Neural progenitor cell (in vitro differentiated cells): ENCODE measurements around the gene ENTREP3. TPM values are rescaled to one million over a fixed set of nuclear protein-coding genes. Genes with fewer than 3 reads are reported as not detected.
"Not testable (repeated sequence)": the region's sequence is repeated elsewhere in the genome, so short reads cannot be mapped to it uniquely, and the experiment has no call there.

ENCODE experiments used
- DNase-seq: peaks from one replicate; pipeline ENCODE4 v3.0.0-alpha.2; 2016; ENCODE audit warnings: low spot score
- H2AFZ ChIP-seq: fragments of 200-600 bp; sonication (generic); replicated peaks from 2 replicates; pipeline ENCODE4 v1.6.1; 2016; ENCODE audit warnings: antibody characterized with exemption
- H3F3A ChIP-seq: fragments of 200-600 bp; sonication (generic); 2 replicates; pipeline ENCODE4 v1.6.1; 2016; ENCODE audit warnings: antibody characterized with exemption, low read depth
- H3K27ac ChIP-seq: fragments of 200-600 bp; sonication (generic); 2 replicates; pipeline ENCODE4 v1.5.1; 2016; ENCODE audit warnings: mild to moderate bottlenecking
- H3K27me3 ChIP-seq: fragments of 200-600 bp; sonication (generic); 2 replicates; pipeline ENCODE4 v1.6.1; 2016; ENCODE audit warnings: mild to moderate bottlenecking, moderate library complexity
- H3K36me3 ChIP-seq: fragments of 200-600 bp; sonication (generic); 2 replicates; pipeline ENCODE4 v1.5.1; 2016
- H3K4me1 ChIP-seq: fragments of 200-600 bp; sonication (generic); 2 replicates; pipeline ENCODE4 v1.6.1; 2016; ENCODE audit warnings: mixed run types
- H3K4me2 ChIP-seq: fragments of 200-600 bp; sonication (generic); 2 replicates; pipeline ENCODE4 v1.6.1; 2016
- H3K4me3 ChIP-seq: fragments of 200-600 bp; sonication (generic); 2 replicates; pipeline ENCODE4 v1.5.1; 2016
- H3K79me2 ChIP-seq: fragments of 200-600 bp; sonication (generic); 2 replicates; pipeline ENCODE4 v1.6.1; 2016; ENCODE audit warnings: low read depth
- H3K9ac ChIP-seq: fragments of 200-600 bp; sonication (generic); 2 replicates; pipeline ENCODE4 v1.6.1; 2016
- H3K9me3 ChIP-seq: fragments of 200-600 bp; sonication (generic); 2 replicates; pipeline ENCODE4 v1.5.1; 2016; ENCODE audit warnings: low read depth
- H4K20me1 ChIP-seq: fragments of 200-600 bp; sonication (generic); 2 replicates; pipeline ENCODE4 v1.6.1; 2016; ENCODE audit warnings: low read depth
- H3K27ac Mint-ChIP-seq: 3 replicates; pipeline ENCODE4 v1.8.0; 2021; ENCODE audit warnings: mixed read lengths
- H3K27me3 Mint-ChIP-seq: 2 replicates; pipeline ENCODE4 v1.8.0; 2022; ENCODE audit warnings: low read depth, mild to moderate bottlenecking, inconsistent platforms, moderate library complexity, mixed read lengths; ENCODE audit not compliant: insufficient read depth
- H3K36me3 Mint-ChIP-seq: 3 replicates; pipeline ENCODE4 v1.8.0; 2021; ENCODE audit warnings: mixed read lengths
- H3K4me1 Mint-ChIP-seq: 3 replicates; pipeline ENCODE4 v1.8.0; 2021; ENCODE audit warnings: mixed read lengths
- H3K4me3 Mint-ChIP-seq: 3 replicates; pipeline ENCODE4 v1.8.0; 2021; ENCODE audit warnings: mild to moderate bottlenecking, moderate library complexity, mixed read lengths
- H3K9me3 Mint-ChIP-seq: 3 replicates; pipeline ENCODE4 v1.8.0; 2020; ENCODE audit warnings: mixed read lengths
- EZH2 ChIP-seq: fragments of 200-600 bp; sonication (generic); IDR thresholded peaks from 2 replicates; pipeline ENCODE4 v1.6.1; 2017; ENCODE audit warnings: antibody characterized with exemption, mild to moderate bottlenecking, moderate library complexity
- EZH2phosphoT487 ChIP-seq: fragments of 200-600 bp; sonication (generic); IDR thresholded peaks from 2 replicates; pipeline ENCODE4 v1.6.1; 2017; ENCODE audit warnings: antibody characterized with exemption
- total RNA-seq: library from RNA; depleted of rRNA; stranded (reverse); fragments of >200 nt; gene quantifications from 2 replicates; pipeline ENCODE4 v1.2.3, GENCODE V29; 2015; ENCODE audit warnings: low replicate concordance
- TF ChIP-seq, protein P1 (sequence below): fragments of 200-600 bp; sonication (generic); IDR thresholded peaks from 2 replicates; pipeline ENCODE4 v1.5.1; 2017; ENCODE audit warnings: antibody characterized with exemption, mild to moderate bottlenecking

Gene ENTREP3
- total RNA-seq, 1 donor from 2014 or later = 4.8 TPM

DNA sequence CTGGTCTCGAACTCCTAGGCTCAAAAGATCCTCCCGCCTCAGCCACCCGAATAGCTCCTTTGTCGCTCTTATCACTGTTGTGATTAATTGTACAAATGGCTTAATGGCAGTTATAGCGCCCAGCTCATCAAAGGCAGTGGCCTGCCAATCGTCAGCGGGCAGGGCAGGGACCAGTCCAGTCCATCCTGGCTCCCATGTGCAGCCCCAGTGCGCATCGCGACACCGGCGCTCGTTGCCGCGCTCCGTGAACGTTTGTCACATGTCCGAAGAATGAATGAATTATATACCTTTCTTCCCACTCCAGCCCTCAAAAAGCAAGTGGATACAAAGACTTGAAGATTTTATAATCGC is 28.4 kb downstream of the ENTREP3 start:
- Mint-ChIP-seq H3K4me1 (peaks cover 43% of the 10 kb centered on the region), H3K27me3 (peaks cover 7% of the 10 kb centered on the region), H3K36me3 (peaks cover 12% of the 10 kb centered on the region), H3K9me3 (no peaks in the 10 kb centered on the region), H3K4me3 (peak overlapping the region; percentile 89), H3K27ac (peak overlapping the region; percentile 93)
- H3F3A ChIP-seq = peaks cover 46% of the 10 kb centered on the region
- H3K4me1 ChIP-seq = peaks cover 20% of the 10 kb centered on the region
- peak; percentile 88 for DNase-seq
- H3K4me2 ChIP-seq = peak overlapping the region; percentile 84
- H3K9me3 ChIP-seq = no peaks in the 10 kb centered on the region
- TF ChIP-seq EZH2 (no peak), EZH2phosphoT487 (no peak)
- TF ChIP-seq, protein P1, sequence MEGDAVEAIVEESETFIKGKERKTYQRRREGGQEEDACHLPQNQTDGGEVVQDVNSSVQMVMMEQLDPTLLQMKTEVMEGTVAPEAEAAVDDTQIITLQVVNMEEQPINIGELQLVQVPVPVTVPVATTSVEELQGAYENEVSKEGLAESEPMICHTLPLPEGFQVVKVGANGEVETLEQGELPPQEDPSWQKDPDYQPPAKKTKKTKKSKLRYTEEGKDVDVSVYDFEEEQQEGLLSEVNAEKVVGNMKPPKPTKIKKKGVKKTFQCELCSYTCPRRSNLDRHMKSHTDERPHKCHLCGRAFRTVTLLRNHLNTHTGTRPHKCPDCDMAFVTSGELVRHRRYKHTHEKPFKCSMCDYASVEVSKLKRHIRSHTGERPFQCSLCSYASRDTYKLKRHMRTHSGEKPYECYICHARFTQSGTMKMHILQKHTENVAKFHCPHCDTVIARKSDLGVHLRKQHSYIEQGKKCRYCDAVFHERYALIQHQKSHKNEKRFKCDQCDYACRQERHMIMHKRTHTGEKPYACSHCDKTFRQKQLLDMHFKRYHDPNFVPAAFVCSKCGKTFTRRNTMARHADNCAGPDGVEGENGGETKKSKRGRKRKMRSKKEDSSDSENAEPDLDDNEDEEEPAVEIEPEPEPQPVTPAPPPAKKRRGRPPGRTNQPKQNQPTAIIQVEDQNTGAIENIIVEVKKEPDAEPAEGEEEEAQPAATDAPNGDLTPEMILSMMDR = peak; percentile 4
- peaks cover 7% of the 10 kb centered on the region for H3K27me3 ChIP-seq
- H3K9ac ChIP-seq = peak overlapping the region; percentile 30
- H4K20me1 ChIP-seq = peaks cover 12% of the 10 kb centered on the region
- H2AFZ ChIP-seq = peak overlapping the region; percentile 30
- H3K79me2 ChIP-seq = peaks cover 27% of the 10 kb centered on the region
- H3K4me3 ChIP-seq = peak overlapping the region; percentile 57
- H3K27ac ChIP-seq = peak overlapping the region; percentile 8
- no peaks in the 10 kb centered on the region for H3K36me3 ChIP-seq

DNA sequence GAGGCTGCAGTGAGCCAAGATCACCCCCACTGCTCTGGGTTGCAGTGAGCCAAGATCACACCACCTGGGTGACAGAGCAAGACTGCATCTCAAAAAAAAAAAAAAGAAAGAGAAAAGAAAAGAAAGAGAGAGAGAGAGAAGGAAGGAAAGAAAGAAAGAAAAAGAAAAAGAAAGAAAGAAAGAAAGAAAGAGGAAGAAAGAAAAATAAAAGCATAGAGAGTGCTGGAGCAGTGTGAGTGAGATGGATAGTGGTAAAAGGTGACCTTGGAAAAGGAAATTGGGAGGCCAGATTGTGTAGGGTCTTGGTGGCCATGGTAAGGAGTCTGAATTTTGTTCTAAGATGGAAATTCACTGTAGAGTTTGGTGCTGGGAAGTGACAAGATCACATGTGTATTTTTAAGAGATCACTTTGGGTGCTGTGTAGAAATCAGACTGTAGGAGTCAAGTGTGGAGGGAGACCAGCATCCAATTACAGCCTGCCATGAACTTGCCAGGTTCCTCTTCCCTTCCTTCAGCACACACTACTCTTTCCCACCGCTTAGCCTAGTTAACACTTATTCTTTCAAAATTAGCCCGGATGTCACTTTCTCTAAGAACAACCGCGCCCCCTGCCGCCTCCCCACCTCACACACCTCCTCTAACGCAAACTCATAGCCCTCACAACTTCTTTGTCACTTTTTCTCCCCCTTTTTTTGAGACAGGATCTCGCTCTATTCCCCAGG is 28.9 kb downstream of the ENTREP3 start:
- DNase-seq = peak; percentile 83
- peaks cover 7% of the 10 kb centered on the region for H3K27me3 ChIP-seq
- H4K20me1 ChIP-seq = peaks cover 12% of the 10 kb centered on the region
- Mint-ChIP-seq H3K4me1 (peaks cover 43% of the 10 kb centered on the region), H3K4me3 (peak overlapping the region; percentile 89), H3K27ac (peak overlapping the region; percentile 93), H3K9me3 (no peaks in the 10 kb centered on the region), H3K27me3 (peaks cover 6% of the 10 kb centered on the region), H3K36me3 (peaks cover 12% of the 10 kb centered on the region)
- H3K36me3 ChIP-seq = no peaks in the 10 kb centered on the region
- peaks cover 20% of the 10 kb centered on the region for H3K4me1 ChIP-seq
- peak overlapping the region; percentile 84 for H3K4me2 ChIP-seq
- peak overlapping the region; percentile 30 for H3K9ac ChIP-seq
- TF ChIP-seq, protein P1 = peak; percentile 62
- TF ChIP-seq EZH2phosphoT487 = no peak
- peaks cover 49% of the 10 kb centered on the region for H3F3A ChIP-seq
- no peaks in the 10 kb centered on the region for H3K9me3 ChIP-seq
- H3K4me3 ChIP-seq = peak overlapping the region; percentile 57
- H2AFZ ChIP-seq = peak overlapping the region; percentile 30
- peak overlapping the region; percentile 8 for H3K27ac ChIP-seq
- H3K79me2 ChIP-seq = peaks cover 27% of the 10 kb centered on the region

DNA sequence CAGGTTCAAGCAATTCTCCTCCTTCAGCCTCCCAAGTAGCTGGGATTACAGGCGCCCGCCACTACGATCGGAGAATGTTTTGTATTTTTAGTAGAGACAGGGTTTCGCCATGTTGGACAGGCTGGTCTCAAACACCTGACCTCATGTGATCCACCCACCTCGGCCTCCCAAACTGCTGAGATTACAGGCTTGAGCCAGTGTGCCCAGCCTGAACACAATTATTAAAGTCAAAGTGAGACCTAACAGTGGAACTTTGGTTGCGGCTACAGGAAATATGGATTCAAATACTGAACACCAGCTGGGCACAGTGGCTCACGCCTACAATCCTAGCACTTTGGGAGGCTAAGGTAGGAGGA is 29.9 kb downstream of the ENTREP3 start:
- DNase-seq, H3K27me3 ChIP-seq, H3K27ac ChIP-seq, H3K9me3 Mint-ChIP-seq, H2AFZ ChIP-seq, H3K36me3 ChIP-seq, H3K9me3 ChIP-seq, H3K9ac ChIP-seq, H3K27me3 Mint-ChIP-seq, H3K4me3 ChIP-seq: not testable (repeated sequence)
- peaks cover 12% of the 10 kb centered on the region for H3K36me3 Mint-ChIP-seq
- Histone ChIP-seq H3F3A (peaks cover 58% of the 10 kb centered on the region), H3K79me2 (peaks cover 27% of the 10 kb centered on the region), H4K20me1 (peaks cover 12% of the 10 kb centered on the region), H3K4me1 (peaks cover 20% of the 10 kb centered on the region), H3K4me2 (peak overlapping the region; percentile 84)
- H3K27ac Mint-ChIP-seq = peak overlapping the region; percentile 72
- H3K4me3 Mint-ChIP-seq = peak overlapping the region; percentile 89
- peaks cover 43% of the 10 kb centered on the region for H3K4me1 Mint-ChIP-seq

DNA sequence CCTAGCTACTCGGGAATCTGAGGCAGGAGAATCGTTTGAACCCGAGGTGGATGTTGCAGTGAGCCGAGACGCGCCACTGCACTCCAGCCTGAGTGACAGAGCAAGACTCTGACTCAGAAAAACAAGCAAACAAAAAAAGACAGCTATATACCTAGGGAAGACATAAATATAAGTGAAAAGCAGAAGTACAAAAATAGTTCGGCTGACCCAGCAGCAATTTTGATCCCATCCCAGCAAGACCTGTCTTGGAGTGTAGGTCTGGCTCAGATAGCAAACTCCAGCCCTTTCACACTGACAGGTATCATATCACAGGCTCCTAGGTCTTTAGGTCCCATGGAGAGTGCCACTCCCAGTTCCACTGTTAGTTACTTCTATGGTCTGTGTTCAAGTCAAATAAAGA is 32.2 kb downstream of the ENTREP3 start:
- Mint-ChIP-seq H3K27ac (no peak overlapping the region), H3K4me3 (no peak overlapping the region)

DNA sequence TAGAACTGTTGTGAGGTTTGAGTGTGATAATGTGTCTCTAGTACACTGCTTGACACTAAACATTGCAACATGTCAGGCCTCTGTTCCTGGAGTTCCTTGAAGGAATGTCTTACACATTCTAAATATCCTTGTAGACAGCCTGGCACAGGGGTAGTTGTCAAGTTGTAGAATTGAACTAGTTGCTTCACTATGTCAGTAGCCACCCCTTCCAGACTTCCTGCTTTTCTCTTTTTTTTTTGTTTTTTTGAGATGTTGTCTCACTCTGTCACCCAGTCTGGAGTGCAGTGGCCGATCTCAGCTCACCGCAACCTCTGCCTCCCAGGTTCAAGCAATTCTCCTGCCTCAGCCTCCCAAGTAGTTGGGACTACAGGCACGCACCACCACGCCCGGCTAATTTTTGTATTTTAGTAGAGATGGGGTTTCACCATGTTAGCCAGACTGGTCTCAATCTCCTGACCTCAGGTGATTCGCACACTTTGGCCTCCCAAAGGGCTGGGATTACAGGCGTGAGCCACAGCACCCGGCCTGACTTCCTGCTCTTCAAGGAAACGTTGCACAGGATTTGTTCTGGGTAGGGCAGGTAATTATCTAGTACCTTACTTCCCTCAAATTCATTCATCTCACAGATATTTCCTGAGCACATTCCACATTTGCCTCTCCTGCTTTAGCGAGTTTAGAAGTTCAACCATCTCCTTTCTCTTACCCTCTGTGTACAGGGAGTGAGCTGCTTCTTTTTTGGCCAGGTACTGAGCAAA is 34.9 kb downstream of the ENTREP3 start:
- H3K36me3 ChIP-seq, H3K27ac Mint-ChIP-seq, H3K4me3 ChIP-seq, H3K4me1 ChIP-seq, H3K27ac ChIP-seq, H3K4me2 ChIP-seq, H3K79me2 ChIP-seq, H3K27me3 ChIP-seq, H4K20me1 ChIP-seq, DNase-seq, H3K9me3 ChIP-seq, H3K27me3 Mint-ChIP-seq, H3K4me3 Mint-ChIP-seq, H3K9ac ChIP-seq, H3K9me3 Mint-ChIP-seq: not testable (repeated sequence)
- Histone ChIP-seq H3F3A (peaks cover 38% of the 10 kb centered on the region), H2AFZ (peak overlapping the region; percentile 65)
- H3K4me1 Mint-ChIP-seq = peaks cover 22% of the 10 kb centered on the region
- H3K36me3 Mint-ChIP-seq = peaks cover 16% of the 10 kb centered on the region

More for the DNA sequence above, 32.2 kb downstream of the ENTREP3 start:
- H3K9me3 ChIP-seq = no peaks in the 10 kb centered on the region
- H3K4me1 ChIP-seq = peaks cover 14% of the 10 kb centered on the region
- H3K9me3 Mint-ChIP-seq = no peaks in the 10 kb centered on the region
- no peaks in the 10 kb centered on the region for H3K36me3 ChIP-seq
- peaks cover 12% of the 10 kb centered on the region for H4K20me1 ChIP-seq
- H3K27me3 Mint-ChIP-seq = peaks cover 4% of the 10 kb centered on the region
- no peak overlapping the region for H3K9ac ChIP-seq
- TF ChIP-seq EZH2 (no peak), EZH2phosphoT487 (no peak)
- TF ChIP-seq, protein P1 = no peak
- H3K4me2 ChIP-seq = no peak overlapping the region
- peaks cover 27% of the 10 kb centered on the region for H3K79me2 ChIP-seq
- H3K27me3 ChIP-seq = no peaks in the 10 kb centered on the region
- peaks cover 12% of the 10 kb centered on the region for H3K36me3 Mint-ChIP-seq
- H2AFZ ChIP-seq = no peak overlapping the region
- no peak for DNase-seq
- no peak overlapping the region for H3K4me3 ChIP-seq
- H3K4me1 Mint-ChIP-seq = peaks cover 41% of the 10 kb centered on the region
- H3K27ac ChIP-seq = no peak overlapping the region
- peaks cover 61% of the 10 kb centered on the region for H3F3A ChIP-seq
